Vagina (tissue), 2 donors: ENCODE data around the gene MFNG.

Source experiments
- CTCF ChIP-seq, 3 experiments: fragments of 450-650 bp in 2 of 3; fragments of 200-600 bp in 1 of 3; sonication (generic) in 1 of 3; IDR thresholded peaks; one replicate each; pipeline ENCODE4 v1.5.1; 2017 to 2019; ENCODE audit warnings: antibody characterized with exemption in 3 of 3, mild to moderate bottlenecking in 2 of 3, moderate library complexity in 2 of 3
- POLR2A ChIP-seq, 2 donors: fragments of 450-650 bp; IDR thresholded peaks; one replicate each; pipeline ENCODE4 v1.6.1; 2017; ENCODE audit warnings: antibody characterized with exemption in 2 of 2, mild to moderate bottlenecking in 2 of 2, moderate library complexity in 2 of 2

DNA sequence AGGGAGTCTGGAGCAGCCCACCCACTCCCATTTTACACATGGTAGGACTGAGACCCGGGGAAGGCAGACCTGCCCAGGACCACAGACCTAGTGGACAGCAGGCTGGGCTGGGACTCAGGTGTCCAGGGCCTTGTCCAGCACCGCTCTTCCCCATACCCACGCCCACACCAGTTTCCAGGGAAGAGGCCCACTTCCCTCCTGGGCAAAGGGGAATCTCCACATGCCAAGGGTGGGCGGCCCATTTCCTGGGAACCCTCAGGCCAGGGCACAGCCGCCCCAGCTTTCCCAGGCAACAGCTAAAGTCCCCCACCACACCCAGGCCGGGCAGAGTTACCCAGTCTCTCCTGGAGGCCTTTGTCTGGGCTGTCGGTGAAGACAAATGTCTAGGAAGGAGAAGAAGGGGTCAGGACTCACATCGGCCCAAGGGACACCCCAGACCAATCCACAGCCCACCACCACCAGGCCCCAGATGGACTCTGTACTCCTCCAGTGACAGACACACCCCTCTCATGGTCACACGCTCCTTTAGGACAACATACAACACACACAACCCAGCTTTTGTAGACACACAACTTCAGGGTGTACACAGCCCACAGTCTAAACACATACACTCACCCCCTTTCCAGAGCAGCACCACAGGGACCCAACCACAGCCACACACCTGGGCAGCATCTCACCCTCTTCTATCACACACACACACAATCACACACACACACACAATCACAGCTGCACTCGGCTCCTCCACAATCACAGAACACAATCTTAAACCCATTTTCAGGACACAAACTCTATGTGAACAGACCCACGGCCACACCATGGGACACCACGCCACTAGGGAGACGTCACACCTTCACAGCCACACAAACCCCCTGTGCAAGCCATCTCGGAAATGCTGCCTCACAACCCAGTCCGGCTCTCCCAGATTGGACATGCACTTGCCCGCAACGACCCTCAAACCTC lies 5.5 kb downstream of the MFNG start:
- TF ChIP-seq CTCF (IDR thresholded peaks at IDR 0.05) = no peak
- no peak for TF ChIP-seq POLR2A (IDR thresholded peaks at IDR 0.05)
